ENCODE data around the gene PLEKHH2.

Gene PLEKHH2

GRCh38 chr2:43787895-43788294, 150.8 kb downstream of the PLEKHH2 start:
- Histone ChIP-seq H3K79me2 (ENCODE audit: insufficient read depth, low read length) (no peaks in the 10 kb centered on the region), H3K27ac (ENCODE audit: low read length) (no peak overlapping the region), H3K36me3 (ENCODE audit: insufficient read depth, low read length) (no peaks in the 10 kb centered on the region), H3K4me3 (ENCODE audit: low read depth in 1 of 2, low read length in 2 of 2) (no peak overlapping the region), H4K20me1 (ENCODE audit: insufficient read depth, low read length) (no peaks in the 10 kb centered on the region), H3K4me2 (ENCODE audit: insufficient read depth, low read length) (no peak overlapping the region), H3K9ac (ENCODE audit: low read depth, low read length) (no peak overlapping the region), H2AFZ (ENCODE audit: low read depth, low read length) (no peak overlapping the region), H3K4me1 (ENCODE audit: insufficient read depth, low read length) (no peaks in the 10 kb centered on the region), H3K27me3 (ENCODE audit: insufficient read depth, low read length, poor library complexity) (no peaks in the 10 kb centered on the region), H3K9me3 (ENCODE audit: insufficient read depth, low read length, severe bottlenecking) (no peaks in the 10 kb centered on the region)
- DNase-seq (no peak), ATAC-seq (ENCODE audit: insufficient read depth, low read depth) (no peak)
- TF ChIP-seq EZH2 (IDR thresholded peaks at IDR 0.05; ENCODE audit: borderline replicate concordance, low read depth, low read length, severe bottlenecking), result no peak
- TF ChIP-seq CTCF (IDR thresholded peaks at IDR 0.05; ENCODE audit: borderline replicate concordance, extremely low read depth, low read length, poor library complexity, severe bottlenecking), result no peak

GRCh38 chr2:43788646-43789045, 151.6 kb downstream of the PLEKHH2 start:
- Histone ChIP-seq H3K4me2 (ENCODE audit: insufficient read depth, low read length) (no peak overlapping the region), H3K36me3 (ENCODE audit: insufficient read depth, low read length) (no peaks in the 10 kb centered on the region), H3K9ac (ENCODE audit: low read depth, low read length) (no peak overlapping the region), H4K20me1 (ENCODE audit: insufficient read depth, low read length) (no peaks in the 10 kb centered on the region), H3K27ac (ENCODE audit: low read length) (no peak overlapping the region), H3K4me1 (ENCODE audit: insufficient read depth, low read length) (no peaks in the 10 kb centered on the region), H3K27me3 (ENCODE audit: insufficient read depth, low read length, poor library complexity) (no peaks in the 10 kb centered on the region), H3K79me2 (ENCODE audit: insufficient read depth, low read length) (no peaks in the 10 kb centered on the region), H2AFZ (ENCODE audit: low read depth, low read length) (no peak overlapping the region), H3K9me3 (ENCODE audit: insufficient read depth, low read length, severe bottlenecking) (no peaks in the 10 kb centered on the region), H3K4me3 (ENCODE audit: low read depth in 1 of 2, low read length in 2 of 2) (no peak overlapping the region)
- no peak for DNase-seq
- TF ChIP-seq EZH2 (IDR thresholded peaks at IDR 0.05; ENCODE audit: borderline replicate concordance, low read depth, low read length, severe bottlenecking) (no peak), CTCF (IDR thresholded peaks at IDR 0.05; ENCODE audit: borderline replicate concordance, extremely low read depth, low read length, poor library complexity, severe bottlenecking) (no peak)
- no peak for ATAC-seq (ENCODE audit: insufficient read depth, low read depth)

GRCh38 chr2:43790147-43790546, 153.1 kb downstream of the PLEKHH2 start:
- Histone ChIP-seq H2AFZ (ENCODE audit: low read depth, low read length) (no peak overlapping the region), H4K20me1 (ENCODE audit: insufficient read depth, low read length) (no peaks in the 10 kb centered on the region), H3K9ac (ENCODE audit: low read depth, low read length) (no peak overlapping the region), H3K79me2 (ENCODE audit: insufficient read depth, low read length) (no peaks in the 10 kb centered on the region), H3K9me3 (ENCODE audit: insufficient read depth, low read length, severe bottlenecking) (no peaks in the 10 kb centered on the region), H3K4me1 (ENCODE audit: insufficient read depth, low read length) (no peaks in the 10 kb centered on the region), H3K27ac (ENCODE audit: low read length) (no peak overlapping the region), H3K36me3 (ENCODE audit: insufficient read depth, low read length) (no peaks in the 10 kb centered on the region), H3K27me3 (ENCODE audit: insufficient read depth, low read length, poor library complexity) (no peaks in the 10 kb centered on the region), H3K4me2 (ENCODE audit: insufficient read depth, low read length) (no peak overlapping the region), H3K4me3 (ENCODE audit: low read depth in 1 of 2, low read length in 2 of 2) (no peak overlapping the region)
- DNase-seq, result no peak
- ATAC-seq (ENCODE audit: insufficient read depth, low read depth), result no peak
- no peak for TF ChIP-seq EZH2 (IDR thresholded peaks at IDR 0.05; ENCODE audit: borderline replicate concordance, low read depth, low read length, severe bottlenecking)
- no peak for TF ChIP-seq CTCF (IDR thresholded peaks at IDR 0.05; ENCODE audit: borderline replicate concordance, extremely low read depth, low read length, poor library complexity, severe bottlenecking)

All from DND-41 (cell line).